Measurements from ENCODE around the gene LEKR1. TPM values are rescaled to one million over a fixed set of nuclear protein-coding genes. Genes with fewer than 3 reads are reported as not detected.
"Not testable (repeated sequence)": the region's sequence is repeated elsewhere in the genome, so short reads cannot be mapped to it uniquely, and the experiment has no call there.

LEKR1 gene
- total and polyA plus RNA-seq, 3 donors from 2014 or later = 9.7 to 23.0 (median 22.9) TPM

- Histone ChIP-seq H3K9me3 (no peaks in the 10 kb centered on the region), H3K4me3 (no peak overlapping the region), H3K27ac (peak overlapping the region in 1 of 2 donors; percentile 58), H3K36me3 (ENCODE audit: low read depth, missing control alignments) (no peaks in the 10 kb centered on the region), H3K4me1 (peaks cover 11% of the 10 kb centered on the region), H3K27me3 (no peaks in the 10 kb centered on the region)
- TF ChIP-seq POLR2A (IDR thresholded peaks at IDR 0.05) = no peak
- no peak for TF ChIP-seq CTCF (IDR thresholded peaks at IDR 0.05)
- no peak for DNase-seq
- intact Hi-C loops (cut with DNase I; ENCODE audit: low total_unique reads) = no loop called here
- WGBS, 2 donors = 39 to 40% methylated on average over 2 of the region's 2 CpGs
Observed at GRCh38 chr3:156906275-156906674, 80.1 kb downstream of the LEKR1 start.

GRCh38 chr3:156908398-156908797 lies 82.2 kb downstream of the LEKR1 start:
- intact Hi-C loops (cut with DNase I; ENCODE audit: low total_unique reads) = no loop called here
- WGBS, 2 donors = 22 to 39% methylated on average over 1 of the region's 1 CpG
- TF ChIP-seq CTCF (IDR thresholded peaks at IDR 0.05) (no peak), POLR2A (IDR thresholded peaks at IDR 0.05) (no peak)
- DNase-seq = peak; percentile 56
- H3K27ac ChIP-seq = peak overlapping the region; percentile 48 to 69
- H3K4me1 ChIP-seq = peaks cover 11% of the 10 kb centered on the region
- H3K4me3 ChIP-seq = no peak overlapping the region
- no peaks in the 10 kb centered on the region for H3K36me3 ChIP-seq (ENCODE audit: low read depth, missing control alignments)
- H3K27me3 ChIP-seq = no peaks in the 10 kb centered on the region
- H3K9me3 ChIP-seq = no peaks in the 10 kb centered on the region

- intact Hi-C loops (cut with DNase I; ENCODE audit: low total_unique reads) = no loop called here
- Histone ChIP-seq H3K27me3 (no peaks in the 10 kb centered on the region), H3K4me3 (no peak overlapping the region), H3K9me3 (no peaks in the 10 kb centered on the region), H3K27ac (no peak overlapping the region), H3K4me1 (peaks cover 11% of the 10 kb centered on the region), H3K36me3 (ENCODE audit: low read depth, missing control alignments) (no peaks in the 10 kb centered on the region)
- no peak for DNase-seq
- TF ChIP-seq CTCF (IDR thresholded peaks at IDR 0.05) (no peak), POLR2A (IDR thresholded peaks at IDR 0.05) (no peak)
- WGBS, 2 donors = 88 to 94% methylated on average over 3 of the region's 3 CpGs
Observed at GRCh38 chr3:156910022-156910421, 83.9 kb downstream of the LEKR1 start.

GRCh38 chr3:156910831-156911230 lies 84.7 kb downstream of the LEKR1 start:
- DNase-seq = not testable (repeated sequence)

GRCh38 chr3:156914300-156914699 lies 88.1 kb downstream of the LEKR1 start:
- H3K27ac ChIP-seq; intact Hi-C loops (cut with DNase I; ENCODE audit: low total_unique reads); H3K9me3 ChIP-seq; DNase-seq; H3K27me3 ChIP-seq; H3K36me3 ChIP-seq (ENCODE audit: low read depth, missing control alignments); H3K4me1 ChIP-seq; H3K4me3 ChIP-seq: not testable (repeated sequence)
- 88 to 97% methylated on average over 2 of the region's 2 CpGs for WGBS, 2 donors

More at GRCh38 chr3:156910831-156911230, 84.7 kb downstream of the LEKR1 start:
- H3K9me3 ChIP-seq; H3K4me3 ChIP-seq; H3K27ac ChIP-seq; H3K27me3 ChIP-seq; H3K36me3 ChIP-seq (ENCODE audit: low read depth, missing control alignments); intact Hi-C loops (cut with DNase I; ENCODE audit: low total_unique reads): not testable (repeated sequence)
- WGBS, 2 donors = 51 to 54% methylated on average over 2 of the region's 2 CpGs
- H3K4me1 ChIP-seq = peaks cover 11% of the 10 kb centered on the region

- intact Hi-C loops (cut with DNase I; ENCODE audit: low total_unique reads) = no loop called here
- Histone ChIP-seq H3K9me3 (no peaks in the 10 kb centered on the region), H3K27me3 (no peaks in the 10 kb centered on the region), H3K27ac (no peak overlapping the region), H3K4me1 (no peaks in the 10 kb centered on the region), H3K4me3 (no peak overlapping the region), H3K36me3 (ENCODE audit: low read depth, missing control alignments) (no peaks in the 10 kb centered on the region)
- no peak for DNase-seq
- WGBS, 2 donors = 97 to 98% methylated on average over 5 of the region's 5 CpGs
- TF ChIP-seq CTCF (IDR thresholded peaks at IDR 0.05) (no peak), POLR2A (IDR thresholded peaks at IDR 0.05) (no peak)
Observed at GRCh38 chr3:156915372-156915771, 89.2 kb downstream of the LEKR1 start.

All from testis (tissue), 3 donors.